Mesendoderm (in vitro differentiated cells): ENCODE results near the gene PFN4.

Experiments used
- DNase-seq: peaks from one replicate; pipeline ENCODE4 v3.0.0; 2013
- H2AK5ac ChIP-seq: 2 replicates; pipeline ENCODE4 v1.6.1; 2013; ENCODE audit warnings: low read length, inconsistent platforms
- H2BK120ac ChIP-seq: 2 replicates; pipeline ENCODE4 v1.6.1; 2013; ENCODE audit warnings: low read depth, mild to moderate bottlenecking, low read length, moderate library complexity, mixed read lengths
- H2BK15ac ChIP-seq: replicated peaks from 2 replicates; pipeline ENCODE4 v1.6.1; 2013; ENCODE audit warnings: low read depth, mild to moderate bottlenecking, moderate library complexity
- H2BK5ac ChIP-seq: 2 replicates; pipeline ENCODE4 v1.6.1; 2013; ENCODE audit warnings: low read length, inconsistent platforms
- H3K18ac ChIP-seq: 2 replicates; pipeline ENCODE4 v1.6.1; 2013; ENCODE audit warnings: mild to moderate bottlenecking, low read length, mixed read lengths
- H3K23ac ChIP-seq: one replicate; pipeline ENCODE4 v1.6.1; 2013; ENCODE audit warnings: low read length
- H3K27ac ChIP-seq: 2 replicates; pipeline ENCODE4 v1.5.1; 2013; ENCODE audit warnings: low read depth, mild to moderate bottlenecking, inconsistent platforms, low read length, moderate library complexity
- H3K27me3 ChIP-seq: 2 replicates; pipeline ENCODE4 v1.6.1; 2013; ENCODE audit warnings: low read length, control low read depth, mild to moderate bottlenecking, inconsistent platforms; ENCODE audit not compliant: insufficient read depth, poor library complexity
- H3K36me3 ChIP-seq: 2 replicates; pipeline ENCODE4 v1.6.1; 2013; ENCODE audit warnings: low read length, inconsistent platforms; ENCODE audit not compliant: control insufficient read depth, insufficient read depth
- H3K4ac ChIP-seq: one replicate; pipeline ENCODE4 v1.6.1; 2013; ENCODE audit warnings: low read depth, mild to moderate bottlenecking, low read length, moderate library complexity
- H3K4me1 ChIP-seq: 2 replicates; pipeline ENCODE4 v1.6.1; 2013; ENCODE audit warnings: low read depth, low read length, inconsistent platforms; ENCODE audit not compliant: control insufficient read depth
- H3K4me2 ChIP-seq: 2 replicates; pipeline ENCODE4 v1.6.1; 2013; ENCODE audit warnings: low read length
- H3K4me3 ChIP-seq: 2 replicates; pipeline ENCODE4 v1.5.1; 2013; ENCODE audit warnings: mild to moderate bottlenecking, low read length
- H3K56ac ChIP-seq: one replicate; pipeline ENCODE4 v1.6.1; 2013; ENCODE audit warnings: low read length
- H3K79me1 ChIP-seq: 2 replicates; pipeline ENCODE4 v1.6.1; 2013; ENCODE audit warnings: low read length, inconsistent platforms
- H3K79me2 ChIP-seq: 2 replicates; pipeline ENCODE4 v1.6.1; 2013; ENCODE audit warnings: mild to moderate bottlenecking, low read length; ENCODE audit not compliant: control insufficient read depth, insufficient read depth
- H3K9ac ChIP-seq: 2 replicates; pipeline ENCODE4 v1.6.1; 2013; ENCODE audit warnings: low read length, inconsistent platforms
- H4K5ac ChIP-seq: one replicate; pipeline ENCODE4 v1.6.1; 2013; ENCODE audit warnings: low read length
- H4K8ac ChIP-seq: one replicate; pipeline ENCODE4 v1.6.1; 2013; ENCODE audit warnings: low read depth, mild to moderate bottlenecking, control low read depth, low read length, moderate library complexity
- WGBS: extraction: QIAGEN DNeasy Blood & Tissue Kit; methylation state at CpG from one replicate; pipeline ENCODE4 v1.1.7; 2013; ENCODE audit warnings: low lambda C conversion rate, missing lambda C conversion rate; ENCODE audit not compliant: insufficient coverage; ENCODE audit errors: extremely low coverage; 5-methylcytosine and 5-hydroxymethylcytosine counted together

Gene PFN4

DNA sequence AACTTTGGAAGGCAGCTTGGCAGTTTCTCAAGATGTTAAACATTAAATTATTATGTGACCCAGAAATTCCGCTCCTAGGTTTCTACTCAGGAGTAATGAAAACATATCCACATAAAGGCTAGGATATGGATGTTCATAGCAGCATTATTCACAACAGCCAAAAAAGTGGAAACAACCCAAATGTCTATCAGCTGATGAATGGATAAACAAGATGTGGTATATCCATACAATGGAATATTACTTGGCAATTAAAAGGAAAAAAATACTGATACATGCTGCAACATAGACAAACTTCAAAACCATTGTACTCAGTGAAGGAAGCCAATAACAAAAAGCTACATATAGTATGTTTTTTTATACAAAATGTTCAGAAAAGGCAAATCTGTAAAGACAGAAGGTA is 39.4 kb upstream of the PFN4 start:
- H2BK15ac ChIP-seq: no peak overlapping the region
- no peaks in the 10 kb centered on the region for H3K4me1 ChIP-seq
- no peak overlapping the region for H2BK5ac ChIP-seq
- H3K18ac ChIP-seq: no peak overlapping the region
- no CpG with 5 or more reads among the region's 1 CpG for WGBS
- H3K27ac ChIP-seq: no peak overlapping the region
- no peak overlapping the region for H2BK120ac ChIP-seq
- no peaks in the 10 kb centered on the region for H3K27me3 ChIP-seq
- H3K4me2 ChIP-seq: no peak overlapping the region
- H3K36me3 ChIP-seq: no peaks in the 10 kb centered on the region
- H3K79me2 ChIP-seq: no peaks in the 10 kb centered on the region
- H3K4ac ChIP-seq: no peak overlapping the region
- DNase-seq: no peak
- H3K23ac ChIP-seq: no peak overlapping the region
- no peak overlapping the region for H3K56ac ChIP-seq
- H3K4me3 ChIP-seq: no peak overlapping the region
- H4K5ac ChIP-seq: no peak overlapping the region
- no peak overlapping the region for H3K9ac ChIP-seq
- H2AK5ac ChIP-seq: no peak overlapping the region
- H4K8ac ChIP-seq: no peak overlapping the region
- no peaks in the 10 kb centered on the region for H3K79me1 ChIP-seq

DNA sequence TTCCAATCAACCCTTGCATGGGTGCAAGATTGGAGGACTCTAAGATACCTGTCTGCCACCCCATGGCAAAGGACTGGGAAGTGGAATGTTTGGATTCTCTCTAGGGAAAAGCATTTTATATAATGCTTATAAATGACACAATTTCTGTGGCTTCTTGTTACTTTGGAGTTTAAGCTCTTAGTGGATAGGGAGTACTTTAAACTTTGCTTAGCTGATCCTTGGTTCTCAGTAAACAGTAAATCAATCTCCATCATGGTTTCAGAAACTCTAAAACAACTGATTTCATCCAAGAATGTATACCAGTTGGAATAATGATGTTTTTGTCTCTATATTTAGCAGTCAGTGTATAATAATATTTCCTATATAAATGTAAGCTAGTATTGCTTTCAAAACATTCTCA is 37.6 kb upstream of the PFN4 start:
- H3K23ac ChIP-seq: no peak overlapping the region
- H3K4me1 ChIP-seq: no peaks in the 10 kb centered on the region
- H3K4ac ChIP-seq: no peak overlapping the region
- H3K18ac ChIP-seq: no peak overlapping the region
- no peak overlapping the region for H3K4me2 ChIP-seq
- no peaks in the 10 kb centered on the region for H3K79me2 ChIP-seq
- H2BK15ac ChIP-seq: no peak overlapping the region
- H3K9ac ChIP-seq: no peak overlapping the region
- no peak for DNase-seq
- H3K27ac ChIP-seq: no peak overlapping the region
- no peak overlapping the region for H2AK5ac ChIP-seq
- no peak overlapping the region for H2BK120ac ChIP-seq
- H3K4me3 ChIP-seq: no peak overlapping the region
- no peak overlapping the region for H4K5ac ChIP-seq
- no peak overlapping the region for H3K56ac ChIP-seq
- no peaks in the 10 kb centered on the region for H3K79me1 ChIP-seq
- H3K36me3 ChIP-seq: no peaks in the 10 kb centered on the region
- H2BK5ac ChIP-seq: no peak overlapping the region
- H3K27me3 ChIP-seq: no peaks in the 10 kb centered on the region
- no peak overlapping the region for H4K8ac ChIP-seq

- DNase-seq: no peak
- Histone ChIP-seq H3K4me2 (no peak overlapping the region), H3K79me1 (no peaks in the 10 kb centered on the region), H3K27ac (no peak overlapping the region), H3K9ac (no peak overlapping the region), H4K5ac (no peak overlapping the region), H2AK5ac (no peak overlapping the region), H3K27me3 (no peaks in the 10 kb centered on the region), H3K18ac (no peak overlapping the region), H3K4me3 (no peak overlapping the region), H2BK120ac (no peak overlapping the region), H2BK5ac (no peak overlapping the region), H2BK15ac (no peak overlapping the region), H3K4ac (no peak overlapping the region), H3K56ac (no peak overlapping the region), H4K8ac (no peak overlapping the region), H3K79me2 (no peaks in the 10 kb centered on the region), H3K23ac (no peak overlapping the region), H3K4me1 (no peaks in the 10 kb centered on the region), H3K36me3 (no peaks in the 10 kb centered on the region)
- WGBS: no CpG with 5 or more reads among the region's 4 CpGs
These were observed 36.6 kb upstream of the PFN4 start for GRCh38 chr2:24159708-24160107.

GRCh38 chr2:24158131-24158530 is 35.0 kb upstream of the PFN4 start:
- Histone ChIP-seq H3K18ac (no peak overlapping the region), H3K27me3 (no peaks in the 10 kb centered on the region), H3K4me3 (no peak overlapping the region), H3K4me1 (no peaks in the 10 kb centered on the region), H2BK15ac (no peak overlapping the region), H4K8ac (no peak overlapping the region), H2BK120ac (no peak overlapping the region), H2BK5ac (no peak overlapping the region), H3K4me2 (no peak overlapping the region), H3K56ac (no peak overlapping the region), H3K27ac (no peak overlapping the region), H4K5ac (no peak overlapping the region), H3K4ac (no peak overlapping the region), H3K79me1 (no peaks in the 10 kb centered on the region), H2AK5ac (no peak overlapping the region), H3K9ac (no peak overlapping the region), H3K23ac (no peak overlapping the region), H3K36me3 (no peaks in the 10 kb centered on the region), H3K79me2 (no peaks in the 10 kb centered on the region)
- DNase-seq: no peak
- no CpG with 5 or more reads among the region's 5 CpGs for WGBS

GRCh38 chr2:24153478-24153877 is 30.3 kb upstream of the PFN4 start:
- Histone ChIP-seq H4K8ac (no peak overlapping the region), H3K27ac (no peak overlapping the region), H2BK15ac (no peak overlapping the region), H3K36me3 (no peaks in the 10 kb centered on the region), H3K79me2 (no peaks in the 10 kb centered on the region), H3K4ac (no peak overlapping the region), H3K4me3 (no peak overlapping the region), H3K27me3 (no peaks in the 10 kb centered on the region), H2AK5ac (no peak overlapping the region), H2BK5ac (no peak overlapping the region), H3K4me2 (no peak overlapping the region), H3K4me1 (no peaks in the 10 kb centered on the region), H3K79me1 (no peaks in the 10 kb centered on the region), H3K9ac (no peak overlapping the region), H4K5ac (no peak overlapping the region), H2BK120ac (no peak overlapping the region), H3K23ac (no peak overlapping the region), H3K56ac (no peak overlapping the region), H3K18ac (no peak overlapping the region)
- no peak for DNase-seq
- WGBS: no CpG with 5 or more reads among the region's 4 CpGs

- Histone ChIP-seq H2BK5ac (no peak overlapping the region), H3K27ac (no peak overlapping the region), H3K18ac (no peak overlapping the region), H3K27me3 (no peaks in the 10 kb centered on the region), H3K23ac (no peak overlapping the region), H3K4me3 (no peak overlapping the region), H3K4ac (no peak overlapping the region), H3K4me2 (no peak overlapping the region), H3K79me1 (no peaks in the 10 kb centered on the region), H2BK15ac (no peak overlapping the region), H3K9ac (no peak overlapping the region), H2AK5ac (no peak overlapping the region), H3K56ac (no peak overlapping the region), H3K36me3 (no peaks in the 10 kb centered on the region), H3K4me1 (no peaks in the 10 kb centered on the region), H3K79me2 (no peaks in the 10 kb centered on the region), H4K5ac (no peak overlapping the region), H2BK120ac (no peak overlapping the region), H4K8ac (no peak overlapping the region)
- no peak for DNase-seq
- no CpG with 5 or more reads among the region's 5 CpGs for WGBS
These were observed 29.5 kb upstream of the PFN4 start for GRCh38 chr2:24152413-24153197.
